ENCODE data around the gene HUNK.

The HUNK gene

GRCh38 chr21:32044205-32045180, 171.7 kb downstream of the HUNK start:
- H3K4me1 Mint-ChIP-seq, result no peaks in the 10 kb centered on the region
- H3K36me3 Mint-ChIP-seq (ENCODE audit: insufficient read depth), result no peaks in the 10 kb centered on the region
- H3K27me3 Mint-ChIP-seq, result peaks cover 33% of the 10 kb centered on the region
- H3K9me3 Mint-ChIP-seq, result peaks cover 11% of the 10 kb centered on the region
- H3K4me3 Mint-ChIP-seq, result no peak overlapping the region
- ATAC-seq (replicated peaks; ENCODE audit: extremely low read depth, poor library complexity, severe bottlenecking) (no peak), DNase-seq (ENCODE audit: low spot score in 2 of 2) (no peak)
- no peak overlapping the region for H3K27ac Mint-ChIP-seq (ENCODE audit: low read depth)

DNA sequence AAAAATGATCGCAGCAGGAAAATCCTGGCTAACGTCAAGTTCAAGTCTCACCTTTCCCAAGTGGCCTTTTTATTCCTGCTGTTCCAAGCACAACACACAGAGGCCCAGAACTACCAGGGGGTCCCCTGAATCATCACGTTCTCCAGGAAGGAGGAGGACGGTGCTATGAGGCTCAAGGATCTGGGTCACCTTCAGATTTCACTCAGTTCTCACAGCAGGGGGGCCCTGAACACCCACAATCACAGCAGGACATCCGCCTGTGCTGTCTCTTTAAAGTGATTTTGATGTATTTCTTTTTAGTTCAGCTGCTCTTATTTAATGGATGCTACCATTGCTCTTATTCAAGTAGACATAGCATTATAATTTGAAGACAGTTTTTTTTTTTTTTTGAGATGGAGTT, 173.4 kb downstream of the HUNK start:
- Mint-ChIP-seq H3K27me3 (peaks cover 24% of the 10 kb centered on the region), H3K4me1 (no peaks in the 10 kb centered on the region), H3K4me3 (no peak overlapping the region), H3K27ac (ENCODE audit: low read depth) (no peak overlapping the region), H3K36me3 (ENCODE audit: insufficient read depth) (no peaks in the 10 kb centered on the region), H3K9me3 (peaks cover 11% of the 10 kb centered on the region)
- DNase-seq (ENCODE audit: low spot score in 2 of 2) (no peak), ATAC-seq (replicated peaks; ENCODE audit: extremely low read depth, poor library complexity, severe bottlenecking) (no peak)

DNA sequence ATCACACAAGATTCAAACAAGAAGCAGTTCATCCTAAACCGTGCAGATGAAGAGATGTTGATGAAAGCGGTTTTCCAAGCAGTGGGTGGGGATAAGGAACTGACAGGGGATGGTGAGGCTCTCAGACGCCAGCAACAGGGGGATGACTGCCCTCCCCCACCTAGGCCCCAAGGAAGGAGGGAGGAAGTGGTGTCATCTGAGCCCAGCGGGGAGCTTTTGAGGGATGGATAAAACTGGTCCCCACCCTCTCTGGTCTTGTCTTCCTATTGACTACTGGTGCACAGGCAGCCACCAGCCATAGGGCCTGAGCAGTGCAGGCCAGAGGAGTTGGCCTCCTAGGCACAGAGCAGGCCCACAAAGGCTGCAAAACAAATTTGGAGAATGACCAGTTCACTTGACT, 175.5 kb downstream of the HUNK start:
- H3K27ac Mint-ChIP-seq (ENCODE audit: low read depth), result no peak overlapping the region
- peaks cover 4% of the 10 kb centered on the region for H3K9me3 Mint-ChIP-seq
- H3K27me3 Mint-ChIP-seq, result peaks cover 18% of the 10 kb centered on the region
- H3K4me3 Mint-ChIP-seq, result no peak overlapping the region
- no peak for ATAC-seq (replicated peaks; ENCODE audit: extremely low read depth, poor library complexity, severe bottlenecking)
- no peak for DNase-seq (ENCODE audit: low spot score in 2 of 2)
- no peaks in the 10 kb centered on the region for H3K4me1 Mint-ChIP-seq
- H3K36me3 Mint-ChIP-seq (ENCODE audit: insufficient read depth), result no peaks in the 10 kb centered on the region
